A549 (cell line): ENCODE measurements around the gene ARPC2. TPM values are rescaled to one million over a fixed set of nuclear protein-coding genes. Genes with fewer than 3 reads are reported as not detected.

ENCODE experiments used
- ATAC-seq, 2 experiments: fragments of 200-7000 bp in 1 of 2; fragments of >200 bp in 1 of 2; cut with Nextera tagmentation in 1 of 2; cut with Tn5 transposase in 1 of 2; 3 replicates each; pipeline versions ENCODE4 v1.8.0 to v1.9.1; 2018 to 2020; ENCODE audit warnings: mild to moderate bottlenecking in 1 of 2, moderate library complexity in 1 of 2
- CTCF ChIA-PET: fragments of 300-600 bp; sonication (Branson Sonifier 250); formaldehyde crosslinking; extraction: SDS; loops from one replicate; lab custom pipeline; 2021; ENCODE audit warnings: antibody characterized with exemption, inconsistent platforms; lab: Yijun Ruan, JAX
- POLR2A ChIA-PET: fragments of 350-600 bp; formaldehyde crosslinking; extraction: SDS; loops from one replicate; lab custom pipeline; 2021; ENCODE audit warnings: antibody characterized with exemption, inconsistent platforms; lab: Yijun Ruan, JAX
- DNase-seq, 2 experiments: peaks; one replicate each; pipeline versions ENCODE4 v3.0.0 to v3.0.0-alpha.2; 2011 to 2016; ENCODE audit warnings: low read depth in 1 of 2, low spot score in 1 of 2
- FAIRE-seq: peaks from 2 replicates; lab custom pipeline; 2011; peaks lifted over from hg19 to GRCh38; lab: Jason Lieb, UNC
- H3K27ac ChIP-seq, 2 experiments: fragments of >200 bp; sonication (Bioruptor Twin); formaldehyde crosslinking; 3 replicates each; pipeline ENCODE4 v1.5.1; 2016 to 2017
- H3K4me1 ChIP-seq: fragments of >200 bp; sonication (Bioruptor Twin); formaldehyde crosslinking; 3 replicates; pipeline ENCODE4 v1.6.1; 2016
- H3K4me2 ChIP-seq: fragments of >200 bp; sonication (Bioruptor Twin); formaldehyde crosslinking; 3 replicates; pipeline ENCODE4 v1.6.1; 2016
- H3K4me3 ChIP-seq: fragments of >200 bp; sonication (Bioruptor Twin); formaldehyde crosslinking; 3 replicates; pipeline ENCODE4 v1.5.1; 2016
- H3K9me3 ChIP-seq: fragments of >200 bp; sonication (Bioruptor Twin); formaldehyde crosslinking; 3 replicates; pipeline ENCODE4 v1.6.1; 2016
- BCL3 ChIP-seq: fragments of >200 bp; sonication (Bioruptor Twin); formaldehyde crosslinking; IDR thresholded peaks from 3 replicates; pipeline ENCODE4 v1.6.1; 2016
- BHLHE40 ChIP-seq: IDR thresholded peaks from 2 replicates; pipeline ENCODE4 v1.6.1; 2012; ENCODE audit warnings: low read depth, low read length, inconsistent platforms
- CBX8 ChIP-seq: fragments of 200-600 bp; sonication (generic); IDR thresholded peaks from 2 replicates; pipeline ENCODE4 v1.6.1; 2016
- CTCF ChIP-seq: fragments of >200 bp; sonication (Bioruptor Twin); formaldehyde crosslinking; IDR thresholded peaks from 3 replicates; pipeline ENCODE4 v1.5.1; 2016
- EHF ChIP-seq: fragments of 250-450 bp; sonication (Bioruptor Pico); IDR thresholded peaks from 2 replicates; pipeline ENCODE4 v1.5.0; 2020; ENCODE audit warnings: mild to moderate bottlenecking
- FOXS1 ChIP-seq: fragments of 250-450 bp; sonication (Bioruptor Pico); IDR thresholded peaks from 2 replicates; pipeline ENCODE4 v1.5.0; 2020; ENCODE audit warnings: mild to moderate bottlenecking, moderate library complexity
- HES2 ChIP-seq: fragments of >200 bp; sonication (Bioruptor Twin); formaldehyde crosslinking; IDR thresholded peaks from 2 replicates; pipeline ENCODE4 v1.6.1; 2016
- HOXB5 ChIP-seq: fragments of 250-450 bp; sonication (Bioruptor Pico); IDR thresholded peaks from 2 replicates; pipeline ENCODE4 v1.5.0; 2020; ENCODE audit warnings: mild to moderate bottlenecking, moderate library complexity
- KDM1A ChIP-seq: fragments of 200-600 bp; sonication (generic); IDR thresholded peaks from 2 replicates; pipeline ENCODE4 v1.6.1; 2016; ENCODE audit warnings: low read depth, mild to moderate bottlenecking
- KDM5A ChIP-seq: fragments of 200-600 bp; sonication (generic); IDR thresholded peaks from 2 replicates; pipeline ENCODE4 v1.6.1; 2016; ENCODE audit warnings: antibody characterized with exemption, mild to moderate bottlenecking
- MAFK ChIP-seq: fragments of 450-650 bp; IDR thresholded peaks from 2 replicates; pipeline ENCODE4 v1.6.1; 2014; ENCODE audit not compliant: partially characterized antibody
- MAZ ChIP-seq: fragments of 150-350 bp; IDR thresholded peaks from 2 replicates; pipeline ENCODE4 v1.6.1; 2014; ENCODE audit warnings: antibody characterized with exemption, low read depth, low read length, borderline replicate concordance
- MYC ChIP-seq: IDR thresholded peaks from 2 replicates; pipeline ENCODE4 v1.6.1; 2012; ENCODE audit warnings: mild to moderate bottlenecking, inconsistent platforms, low read length, improper control_type of control experiment, borderline replicate concordance
- PBX3 ChIP-seq: IDR thresholded peaks from 2 replicates; pipeline ENCODE4 v1.6.1; 2012
- PHF8 ChIP-seq: fragments of 200-600 bp; sonication (generic); IDR thresholded peaks from 2 replicates; pipeline ENCODE4 v1.6.1; 2016; ENCODE audit warnings: low read depth, mild to moderate bottlenecking, antibody characterized with exemption, moderate library complexity, borderline replicate concordance
- RAD21 ChIP-seq, 2 experiments: fragments of >200 bp in 1 of 2; sonication (Bioruptor Twin) in 1 of 2; formaldehyde crosslinking in 1 of 2; IDR thresholded peaks in 1 of 2; conservative IDR thresholded peaks in 1 of 2; 2 replicates in 1 of 2; 3 replicates in 1 of 2; pipeline ENCODE4 v1.6.1; 2012 to 2018; ENCODE audit warnings: inconsistent platforms in 1 of 2
- RARB ChIP-seq: fragments of 250-450 bp; sonication (Bioruptor Pico); IDR thresholded peaks from 2 replicates; pipeline ENCODE4 v1.8.0; 2021; ENCODE audit warnings: mild to moderate bottlenecking, moderate library complexity
- RCOR1 ChIP-seq: fragments of 150-350 bp; IDR thresholded peaks from 2 replicates; pipeline ENCODE4 v1.6.1; 2014; ENCODE audit warnings: antibody characterized with exemption, low read length, low read depth
- TP53 ChIP-seq: fragments of 250-450 bp; sonication (Bioruptor Pico); IDR thresholded peaks from 2 replicates; pipeline ENCODE4 v1.5.0; 2021; ENCODE audit warnings: mild to moderate bottlenecking, moderate library complexity
- ZC3H11A ChIP-seq: fragments of 450-650 bp; IDR thresholded peaks from 2 replicates; pipeline ENCODE4 v1.6.1; 2014; ENCODE audit warnings: antibody characterized with exemption, mild to moderate bottlenecking
- ZFP36 ChIP-seq: fragments of 450-650 bp; IDR thresholded peaks from 2 replicates; pipeline ENCODE4 v1.6.1; 2014; ENCODE audit warnings: borderline replicate concordance; ENCODE audit not compliant: partially characterized antibody
- ZSCAN20 ChIP-seq: fragments of 250-450 bp; sonication (Bioruptor Pico); IDR thresholded peaks from 2 replicates; pipeline ENCODE4 v1.8.0; 2022; ENCODE audit warnings: mild to moderate bottlenecking, moderate library complexity
- WGBS: methylation state at CpG from one replicate; pipeline ENCODE4 v1.1.6; 2017; ENCODE audit errors: missing lambda C conversion rate; 5-methylcytosine and 5-hydroxymethylcytosine counted together
- polyA plus RNA-seq, 4 experiments: library from polyadenylated mRNA; depleted of rRNA in 3 of 4; stranded (reverse); fragments of >200 nt; fragmentation: RNase III in 1 of 4; extraction: RNeasy Plus Mini Kit Qiagen cat#74134 plus additional on column Dnase treatment in 1 of 4; gene quantifications; 2 replicates in 3 of 4; 3 replicates in 1 of 4; pipeline ENCODE4 v1.2.3, GENCODE V29; 2011 to 2017

Gene ARPC2
- polyA plus RNA-seq, 2 of the 4 experiments (the other 2 are of a cell fraction), result 263 to 374 TPM

GRCh38 chr2:218273908-218274249 is 56.9 kb downstream of the ARPC2 start:
- Histone ChIP-seq H3K4me1 (peaks cover 22% of the 10 kb centered on the region), H3K9me3 (no peaks in the 10 kb centered on the region), H3K4me3 (no peak overlapping the region)
- 100% methylated on average over 2 of the region's 2 CpGs for WGBS
- CTCF ChIA-PET, result interaction anchor here (0.6 to 6.5 kb wide), 10 partner anchors 10 to 555 kb away, joined by 3 to 105 read pairs (median 4); partner anchors contain the start of genes CATIP and TMBIM1
- no peak for DNase-seq
- no peak for FAIRE-seq
- no peak for TF ChIP-seq CTCF
- TF ChIP-seq ZFP36, result no peak
- TF ChIP-seq MAZ, result no peak
- TF ChIP-seq RAD21 (conservative IDR thresholded peaks at IDR 0.05 in 1 of 2, IDR thresholded peaks at IDR 0.05 in 1 of 2), result no peak
- TF ChIP-seq HOXB5 (CRISPR knock-in tag), result no peak
- no peak for TF ChIP-seq CBX8
- no peak for TF ChIP-seq HES2
- no peak for TF ChIP-seq RCOR1
- no peak for TF ChIP-seq PBX3
- TF ChIP-seq, all 56 proteins: peak for 0
- Histone ChIP-seq H3K4me2 (no peak overlapping the region), H3K27ac (no peak overlapping the region)
- ATAC-seq, result no peak
- POLR2A ChIA-PET, result no interaction called here

GRCh38 chr2:218274586-218274985 is 57.6 kb downstream of the ARPC2 start:
- FAIRE-seq (no peak), DNase-seq (no peak), ATAC-seq (no peak)
- Histone ChIP-seq H3K4me1 (peaks cover 21% of the 10 kb centered on the region), H3K4me2 (no peak overlapping the region), H3K9me3 (no peaks in the 10 kb centered on the region), H3K27ac (no peak overlapping the region), H3K4me3 (no peak overlapping the region)
- CTCF ChIA-PET, result interaction anchor here (1.0 to 6.5 kb wide), 10 partner anchors 10 to 192 kb away, joined by 3 to 105 read pairs (median 6); partner anchors contain the start of genes CATIP and TMBIM1
- 91% methylated on average over 4 of the region's 4 CpGs for WGBS
- POLR2A ChIA-PET, result interaction anchor here (1.6 kb wide), 1 partner anchor 12 kb away, joined by 5 read pairs; no protein-coding TSS in a partner anchor
- TF ChIP-seq MAFK (no peak), TP53 (CRISPR knock-in tag) (no peak), RCOR1 (no peak), MAZ (no peak), CBX8 (no peak), BCL3 (no peak), BHLHE40 (no peak), PHF8 (no peak), RARB (CRISPR knock-in tag) (no peak), ZC3H11A (no peak), KDM1A (no peak), EHF (CRISPR knock-in tag) (no peak), FOXS1 (CRISPR knock-in tag) (no peak), KDM5A (no peak), ZSCAN20 (CRISPR knock-in tag) (no peak), RAD21 (conservative IDR thresholded peaks at IDR 0.05 in 1 of 2, IDR thresholded peaks at IDR 0.05 in 1 of 2) (no peak), CTCF (no peak), MYC (no peak), HES2 (no peak)
- TF ChIP-seq, all 56 proteins: peak for 0
